GM12865 (cell line): ENCODE data around the gene FOXN4.

Source experiments
- DNase-seq: peaks from one replicate; pipeline ENCODE4 v3.0.0; 2010; ENCODE audit warnings: low read depth
- H3K4me3 ChIP-seq: 2 replicates; pipeline ENCODE4 v1.5.1; 2011; ENCODE audit warnings: mild to moderate bottlenecking, low read depth, low read length, control low read depth
- TF ChIP-seq, protein P1 (sequence below): IDR thresholded peaks from 2 replicates; pipeline ENCODE4 v1.5.1; 2011; ENCODE audit warnings: low read length, control low read depth, low read depth, inconsistent platforms; ENCODE audit not compliant: insufficient read depth; ENCODE audit errors: missing control alignments

Gene FOXN4

DNA sequence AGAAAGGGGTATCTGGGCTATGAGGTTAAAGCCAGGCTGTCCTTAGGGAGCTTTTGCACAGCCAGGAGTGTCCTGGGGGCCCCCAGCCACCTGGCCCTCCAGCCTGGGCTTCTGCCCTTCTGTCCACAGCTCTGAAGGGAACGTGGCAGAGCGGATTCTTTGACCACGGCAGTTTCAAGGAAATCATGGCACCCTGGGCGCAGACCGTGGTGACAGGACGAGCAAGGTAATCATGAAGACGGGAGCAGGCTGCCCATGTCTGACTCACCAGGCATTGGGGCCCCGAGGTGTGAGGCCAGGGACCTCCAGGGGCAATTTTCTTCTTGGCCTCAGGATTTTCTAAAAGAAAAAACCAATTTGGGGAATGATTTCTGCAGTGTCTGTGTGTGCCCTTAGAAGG, 53.1 kb downstream of the FOXN4 start:
- H3K4me3 ChIP-seq, result no peak overlapping the region
- TF ChIP-seq, protein P1, sequence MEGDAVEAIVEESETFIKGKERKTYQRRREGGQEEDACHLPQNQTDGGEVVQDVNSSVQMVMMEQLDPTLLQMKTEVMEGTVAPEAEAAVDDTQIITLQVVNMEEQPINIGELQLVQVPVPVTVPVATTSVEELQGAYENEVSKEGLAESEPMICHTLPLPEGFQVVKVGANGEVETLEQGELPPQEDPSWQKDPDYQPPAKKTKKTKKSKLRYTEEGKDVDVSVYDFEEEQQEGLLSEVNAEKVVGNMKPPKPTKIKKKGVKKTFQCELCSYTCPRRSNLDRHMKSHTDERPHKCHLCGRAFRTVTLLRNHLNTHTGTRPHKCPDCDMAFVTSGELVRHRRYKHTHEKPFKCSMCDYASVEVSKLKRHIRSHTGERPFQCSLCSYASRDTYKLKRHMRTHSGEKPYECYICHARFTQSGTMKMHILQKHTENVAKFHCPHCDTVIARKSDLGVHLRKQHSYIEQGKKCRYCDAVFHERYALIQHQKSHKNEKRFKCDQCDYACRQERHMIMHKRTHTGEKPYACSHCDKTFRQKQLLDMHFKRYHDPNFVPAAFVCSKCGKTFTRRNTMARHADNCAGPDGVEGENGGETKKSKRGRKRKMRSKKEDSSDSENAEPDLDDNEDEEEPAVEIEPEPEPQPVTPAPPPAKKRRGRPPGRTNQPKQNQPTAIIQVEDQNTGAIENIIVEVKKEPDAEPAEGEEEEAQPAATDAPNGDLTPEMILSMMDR, result no peak
- DNase-seq, result no peak

DNA sequence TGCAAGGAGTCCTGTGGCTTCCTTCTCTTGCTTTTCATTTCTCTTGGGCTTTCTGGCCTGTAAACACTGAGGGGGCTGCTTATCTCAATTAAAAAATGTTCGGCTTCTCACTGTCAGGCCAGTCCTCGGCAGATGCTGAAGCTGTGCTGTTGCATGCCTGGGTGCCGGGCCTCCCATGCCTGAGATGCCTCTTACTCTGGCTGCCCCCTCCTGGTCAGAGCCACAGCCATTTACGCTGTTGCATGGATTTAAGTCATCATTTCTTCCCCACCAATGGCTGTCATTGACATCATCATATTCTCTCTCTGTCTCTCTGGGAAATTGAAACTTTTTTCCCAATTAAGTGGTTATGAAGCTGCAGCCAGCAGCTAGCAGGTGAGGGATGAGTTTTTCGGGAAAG, 53.7 kb downstream of the FOXN4 start:
- peak; percentile 14 for DNase-seq
- TF ChIP-seq, protein P1, result no peak

DNA sequence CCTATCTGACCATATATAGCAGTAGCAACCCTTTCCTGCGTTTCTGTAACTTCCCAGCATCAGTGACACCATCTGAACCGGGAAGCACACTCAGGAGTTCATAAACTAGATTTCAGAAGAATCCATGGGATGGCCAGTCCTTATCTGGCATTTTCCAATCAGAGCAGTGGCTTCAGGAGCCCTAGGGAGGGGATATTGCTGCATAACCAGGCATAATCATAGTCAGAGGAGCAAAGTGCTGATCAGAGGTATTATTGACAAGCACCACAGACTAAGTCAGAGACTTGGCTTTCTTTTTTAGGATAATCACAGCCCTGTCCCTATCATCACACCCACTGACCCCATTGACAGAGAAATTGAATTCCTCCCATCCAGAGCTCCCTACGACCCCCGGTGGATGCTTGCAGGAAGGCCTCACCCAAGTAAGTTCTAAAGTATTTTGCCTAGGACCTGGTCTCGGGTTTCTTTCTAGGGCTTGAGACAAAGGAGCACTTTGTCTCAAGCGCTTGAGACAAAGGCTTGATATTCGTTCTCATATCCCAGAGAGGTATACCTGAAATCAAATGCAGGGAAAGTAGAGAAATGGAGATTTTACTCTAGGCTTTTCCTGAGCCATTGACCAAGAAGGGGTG, 55.1 kb downstream of the FOXN4 start:
- no peak overlapping the region for H3K4me3 ChIP-seq
- TF ChIP-seq, protein P1, result no peak
- no peak for DNase-seq

More for the DNA sequence above, 53.7 kb downstream of the FOXN4 start:
- H3K4me3 ChIP-seq, result no peak overlapping the region

DNA sequence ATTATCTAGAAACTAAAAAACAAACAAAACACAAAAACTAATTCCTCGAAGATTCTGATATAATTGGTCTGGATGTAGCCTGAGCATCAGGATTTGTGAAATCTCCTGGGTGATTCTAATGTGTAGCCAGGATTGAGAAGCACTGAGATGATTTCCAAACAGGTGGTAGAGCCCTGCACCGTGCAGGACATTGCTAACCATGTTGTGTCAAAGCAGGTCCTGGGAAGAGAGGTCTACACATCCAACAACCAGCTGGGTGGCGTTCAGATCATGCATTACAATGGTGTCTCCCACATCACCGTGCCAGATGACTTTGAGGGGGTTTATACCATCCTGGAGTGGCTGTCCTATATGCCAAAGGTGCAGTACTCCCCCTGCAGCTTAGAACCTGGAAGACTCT, 56.3 kb downstream of the FOXN4 start:
- no peak for DNase-seq
- TF ChIP-seq, protein P1, result no peak

DNA sequence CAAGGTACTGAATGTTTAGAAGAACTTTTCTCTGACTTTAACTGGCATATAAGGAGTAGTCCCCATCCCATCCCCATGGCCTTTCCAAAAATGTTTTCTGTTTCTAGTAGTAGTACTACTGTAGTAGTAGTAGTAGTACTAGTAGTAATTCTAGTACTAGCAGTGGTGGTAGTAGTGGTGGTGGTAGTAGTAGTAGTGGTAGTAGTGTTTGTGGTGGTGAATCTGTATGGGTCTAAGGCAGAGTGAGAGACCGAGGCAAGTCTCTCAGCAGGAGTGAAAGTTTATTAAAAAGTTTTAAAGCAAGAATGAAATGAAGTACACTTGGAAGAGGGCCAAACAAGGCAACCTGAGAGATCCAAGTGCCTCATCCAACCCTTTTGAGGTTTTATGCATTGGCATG, 58.6 kb downstream of the FOXN4 start:
- TF ChIP-seq, protein P1, result no peak
- no peak for DNase-seq
- no peak overlapping the region for H3K4me3 ChIP-seq

More for the DNA sequence above, 56.3 kb downstream of the FOXN4 start:
- no peak overlapping the region for H3K4me3 ChIP-seq

DNA sequence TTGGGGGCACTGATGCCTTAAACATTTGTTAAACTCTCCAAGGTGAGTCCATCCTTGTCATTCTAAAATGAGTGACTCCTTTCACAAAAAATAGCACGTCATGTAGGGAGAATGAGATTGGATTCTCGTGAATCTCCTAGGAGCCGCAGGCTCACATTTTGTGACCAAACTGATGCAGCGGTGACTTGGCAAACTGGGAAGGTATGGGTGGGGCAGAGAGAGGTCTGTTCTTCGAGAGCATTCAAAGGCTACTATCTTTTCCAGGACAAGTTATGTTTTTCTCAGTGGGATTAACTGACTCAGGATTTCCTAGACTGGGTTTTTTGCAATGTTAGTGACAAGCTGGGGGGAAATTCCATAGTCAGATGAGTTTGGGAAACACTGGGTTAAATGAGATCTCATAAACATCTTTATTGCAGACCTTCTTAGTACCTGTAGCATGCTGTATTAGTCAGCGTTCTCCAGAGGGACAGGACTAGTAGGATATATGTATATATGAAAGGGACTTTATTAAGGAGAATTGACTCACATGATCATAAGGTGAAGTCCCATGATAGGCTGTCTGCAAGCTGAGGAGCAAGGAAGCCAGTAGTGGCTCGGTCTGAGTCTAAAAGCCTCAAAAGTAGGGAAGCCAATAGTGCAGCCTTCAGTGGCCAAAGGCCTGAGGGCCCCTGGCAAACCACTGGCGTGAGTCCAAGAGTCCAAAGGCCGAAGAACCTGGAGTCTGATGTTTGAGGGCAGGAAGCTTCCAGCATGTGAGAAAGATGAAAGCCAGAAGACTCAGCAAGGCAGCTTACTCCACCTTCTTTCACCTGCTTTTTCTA, 61.0 kb downstream of the FOXN4 start:
- H3K4me3 ChIP-seq, result no peak overlapping the region
- TF ChIP-seq, protein P1, result no peak
- DNase-seq, result no peak
